ENCODE data around the gene TRAPPC2L.

DNA sequence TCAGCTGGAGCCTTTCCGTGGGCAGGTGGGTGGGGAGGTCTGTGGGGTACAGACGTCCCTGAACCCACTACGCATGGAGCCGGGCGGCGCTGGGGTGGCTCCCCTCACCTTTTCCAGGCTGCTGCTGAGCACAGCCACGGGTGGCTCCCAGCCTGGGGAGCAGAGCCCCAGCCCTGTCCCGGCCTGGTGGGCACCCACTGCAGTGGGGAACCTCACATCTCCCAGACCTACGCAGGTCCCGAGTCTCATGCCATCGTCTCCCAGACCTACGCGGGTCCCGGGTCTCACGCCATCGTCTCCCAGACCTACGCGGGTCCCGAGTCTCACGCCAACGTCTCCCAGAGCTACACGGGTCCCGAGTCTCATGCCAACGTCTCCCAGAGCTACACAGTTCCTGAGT is 28.2 kb upstream of the TRAPPC2L start:
- TF ChIP-seq EZH2 (IDR thresholded peaks at IDR 0.05; ENCODE audit: borderline replicate concordance, control insufficient read depth, low read depth, low read length) (no peak), RAD51 (IDR thresholded peaks at IDR 0.05) (no peak), FOS (IDR thresholded peaks at IDR 0.05; ENCODE audit: borderline replicate concordance, extremely low read depth, insufficient read length) (no peak), DPF2 (IDR thresholded peaks at IDR 0.05) (no peak), POLR2A (IDR thresholded peaks at IDR 0.05; ENCODE audit: low read depth, low read length) (no peak), RBBP5 (conservative IDR thresholded peaks at IDR 0.05) (no peak), EP300 (IDR thresholded peaks at IDR 0.05; ENCODE audit: borderline replicate concordance in 1 of 2, control insufficient read depth in 1 of 2, low read depth in 2 of 2, low read length in 2 of 2) (no peak)
- TF ChIP-seq, protein P1, sequence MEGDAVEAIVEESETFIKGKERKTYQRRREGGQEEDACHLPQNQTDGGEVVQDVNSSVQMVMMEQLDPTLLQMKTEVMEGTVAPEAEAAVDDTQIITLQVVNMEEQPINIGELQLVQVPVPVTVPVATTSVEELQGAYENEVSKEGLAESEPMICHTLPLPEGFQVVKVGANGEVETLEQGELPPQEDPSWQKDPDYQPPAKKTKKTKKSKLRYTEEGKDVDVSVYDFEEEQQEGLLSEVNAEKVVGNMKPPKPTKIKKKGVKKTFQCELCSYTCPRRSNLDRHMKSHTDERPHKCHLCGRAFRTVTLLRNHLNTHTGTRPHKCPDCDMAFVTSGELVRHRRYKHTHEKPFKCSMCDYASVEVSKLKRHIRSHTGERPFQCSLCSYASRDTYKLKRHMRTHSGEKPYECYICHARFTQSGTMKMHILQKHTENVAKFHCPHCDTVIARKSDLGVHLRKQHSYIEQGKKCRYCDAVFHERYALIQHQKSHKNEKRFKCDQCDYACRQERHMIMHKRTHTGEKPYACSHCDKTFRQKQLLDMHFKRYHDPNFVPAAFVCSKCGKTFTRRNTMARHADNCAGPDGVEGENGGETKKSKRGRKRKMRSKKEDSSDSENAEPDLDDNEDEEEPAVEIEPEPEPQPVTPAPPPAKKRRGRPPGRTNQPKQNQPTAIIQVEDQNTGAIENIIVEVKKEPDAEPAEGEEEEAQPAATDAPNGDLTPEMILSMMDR (IDR thresholded peaks at IDR 0.05 in 2 of 3, conservative IDR thresholded peaks at IDR 0.05 in 1 of 3; ENCODE audit: control insufficient read depth in 2 of 3, extremely low read depth in 1 of 3, insufficient read depth in 1 of 3, low read depth in 3 of 3, low read length in 3 of 3), result no peak
- TF ChIP-seq, protein P2, sequence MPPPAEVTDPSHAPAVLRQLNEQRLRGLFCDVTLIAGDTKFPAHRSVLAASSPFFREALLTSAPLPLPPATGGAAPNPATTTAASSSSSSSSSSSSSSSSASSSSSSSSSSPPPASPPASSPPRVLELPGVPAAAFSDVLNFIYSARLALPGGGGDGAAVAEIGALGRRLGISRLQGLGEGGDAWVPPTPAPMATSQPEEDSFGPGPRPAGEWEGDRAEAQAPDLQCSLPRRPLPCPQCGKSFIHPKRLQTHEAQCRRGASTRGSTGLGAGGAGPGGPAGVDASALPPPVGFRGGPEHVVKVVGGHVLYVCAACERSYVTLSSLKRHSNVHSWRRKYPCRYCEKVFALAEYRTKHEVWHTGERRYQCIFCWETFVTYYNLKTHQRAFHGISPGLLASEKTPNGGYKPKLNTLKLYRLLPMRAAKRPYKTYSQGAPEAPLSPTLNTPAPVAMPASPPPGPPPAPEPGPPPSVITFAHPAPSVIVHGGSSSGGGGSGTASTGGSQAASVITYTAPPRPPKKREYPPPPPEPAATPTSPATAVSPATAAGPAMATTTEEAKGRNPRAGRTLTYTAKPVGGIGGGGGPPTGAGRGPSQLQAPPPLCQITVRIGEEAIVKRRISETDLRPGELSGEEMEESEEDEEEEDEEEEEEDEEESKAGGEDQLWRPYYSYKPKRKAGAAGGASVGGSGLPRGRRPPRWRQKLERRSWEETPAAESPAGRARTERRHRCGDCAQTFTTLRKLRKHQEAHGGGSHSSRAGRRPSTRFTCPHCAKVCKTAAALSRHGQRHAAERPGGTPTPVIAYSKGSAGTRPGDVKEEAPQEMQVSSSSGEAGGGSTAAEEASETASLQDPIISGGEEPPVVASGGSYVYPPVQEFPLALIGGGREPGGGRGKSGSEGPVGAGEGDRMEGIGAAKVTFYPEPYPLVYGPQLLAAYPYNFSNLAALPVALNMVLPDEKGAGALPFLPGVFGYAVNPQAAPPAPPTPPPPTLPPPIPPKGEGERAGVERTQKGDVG (CRISPR knock-in tag; IDR thresholded peaks at IDR 0.05), result no peak
- TF ChIP-seq, protein P3, sequence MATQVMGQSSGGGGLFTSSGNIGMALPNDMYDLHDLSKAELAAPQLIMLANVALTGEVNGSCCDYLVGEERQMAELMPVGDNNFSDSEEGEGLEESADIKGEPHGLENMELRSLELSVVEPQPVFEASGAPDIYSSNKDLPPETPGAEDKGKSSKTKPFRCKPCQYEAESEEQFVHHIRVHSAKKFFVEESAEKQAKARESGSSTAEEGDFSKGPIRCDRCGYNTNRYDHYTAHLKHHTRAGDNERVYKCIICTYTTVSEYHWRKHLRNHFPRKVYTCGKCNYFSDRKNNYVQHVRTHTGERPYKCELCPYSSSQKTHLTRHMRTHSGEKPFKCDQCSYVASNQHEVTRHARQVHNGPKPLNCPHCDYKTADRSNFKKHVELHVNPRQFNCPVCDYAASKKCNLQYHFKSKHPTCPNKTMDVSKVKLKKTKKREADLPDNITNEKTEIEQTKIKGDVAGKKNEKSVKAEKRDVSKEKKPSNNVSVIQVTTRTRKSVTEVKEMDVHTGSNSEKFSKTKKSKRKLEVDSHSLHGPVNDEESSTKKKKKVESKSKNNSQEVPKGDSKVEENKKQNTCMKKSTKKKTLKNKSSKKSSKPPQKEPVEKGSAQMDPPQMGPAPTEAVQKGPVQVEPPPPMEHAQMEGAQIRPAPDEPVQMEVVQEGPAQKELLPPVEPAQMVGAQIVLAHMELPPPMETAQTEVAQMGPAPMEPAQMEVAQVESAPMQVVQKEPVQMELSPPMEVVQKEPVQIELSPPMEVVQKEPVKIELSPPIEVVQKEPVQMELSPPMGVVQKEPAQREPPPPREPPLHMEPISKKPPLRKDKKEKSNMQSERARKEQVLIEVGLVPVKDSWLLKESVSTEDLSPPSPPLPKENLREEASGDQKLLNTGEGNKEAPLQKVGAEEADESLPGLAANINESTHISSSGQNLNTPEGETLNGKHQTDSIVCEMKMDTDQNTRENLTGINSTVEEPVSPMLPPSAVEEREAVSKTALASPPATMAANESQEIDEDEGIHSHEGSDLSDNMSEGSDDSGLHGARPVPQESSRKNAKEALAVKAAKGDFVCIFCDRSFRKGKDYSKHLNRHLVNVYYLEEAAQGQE (IDR thresholded peaks at IDR 0.05; ENCODE audit: low read depth, low read length), result no peak

All from GM12878 (cell line).